Smooth muscle cell (in vitro differentiated cells): ENCODE measurements around the gene TNFAIP2. TPM values are rescaled to one million over a fixed set of nuclear protein-coding genes. Genes with fewer than 3 reads are reported as not detected.

ENCODE experiments used
- DNase-seq: peaks from one replicate; lab custom pipeline; 2025; ENCODE audit not compliant: unreplicated experiment; lab: John Stamatoyannopoulos, UW
- H2AFZ ChIP-seq: fragments of 200-600 bp; sonication (generic); 2 replicates; pipeline ENCODE4 v1.6.0; 2016; ENCODE audit warnings: antibody characterized with exemption, low read depth, mild to moderate bottlenecking
- H3F3A ChIP-seq: fragments of 200-600 bp; sonication (generic); 2 replicates; pipeline ENCODE4 v1.6.0; 2017; ENCODE audit warnings: antibody characterized with exemption, low read depth
- H3K27ac ChIP-seq: fragments of 200-600 bp; sonication (generic); 2 replicates; pipeline ENCODE4 v1.5.1; 2016; ENCODE audit warnings: low read depth, mild to moderate bottlenecking
- H3K27me3 ChIP-seq: fragments of 200-600 bp; sonication (generic); 2 replicates; pipeline ENCODE4 v1.6.1; 2016; ENCODE audit warnings: low read depth, mild to moderate bottlenecking
- H3K36me3 ChIP-seq: fragments of 200-600 bp; sonication (generic); 2 replicates; pipeline ENCODE4 v1.5.1; 2016; ENCODE audit warnings: low read depth
- H3K4me1 ChIP-seq: fragments of 200-600 bp; sonication (generic); 2 replicates; pipeline ENCODE4 v1.5.1; 2016; ENCODE audit warnings: low read depth
- H3K4me2 ChIP-seq: fragments of 200-600 bp; sonication (generic); 2 replicates; pipeline ENCODE4 v1.6.0; 2016; ENCODE audit warnings: mild to moderate bottlenecking
- H3K4me3 ChIP-seq: fragments of 200-600 bp; sonication (generic); 2 replicates; pipeline ENCODE4 v1.5.1; 2016; ENCODE audit warnings: mild to moderate bottlenecking
- H3K79me2 ChIP-seq: fragments of 200-600 bp; sonication (generic); 2 replicates; pipeline ENCODE4 v1.6.0; 2016; ENCODE audit warnings: low read depth, mild to moderate bottlenecking
- H3K9ac ChIP-seq: fragments of 200-600 bp; sonication (generic); 2 replicates; pipeline ENCODE4 v1.6.0; 2016; ENCODE audit warnings: low read depth
- H3K9me3 ChIP-seq: fragments of 200-600 bp; sonication (generic); replicated peaks from 2 replicates; pipeline ENCODE4 v1.5.1; 2016; ENCODE audit warnings: low read depth
- H4K20me1 ChIP-seq: fragments of 200-600 bp; sonication (generic); 2 replicates; pipeline ENCODE4 v1.6.0; 2016; ENCODE audit warnings: low read depth
- WGBS: methylation state at CpG from one replicate; pipeline ENCODE4 v1.1.7; 2016; ENCODE audit warnings: low lambda C conversion rate; 5-methylcytosine and 5-hydroxymethylcytosine counted together
- polyA plus RNA-seq: library from polyadenylated mRNA; unstranded; fragments of >200 nt; fragmentation: Nextera tagmentation; extraction: Ambion mirVana; gene quantifications from 2 replicates; pipeline ENCODE4 v1.2.1, GENCODE V29; 2016
- total RNA-seq: library from RNA; depleted of rRNA; stranded (reverse); fragments of >200 nt; gene quantifications from 2 replicates; pipeline ENCODE4 v1.2.3, GENCODE V29; 2014
- TF ChIP-seq, protein P1 (sequence below): fragments of 200-600 bp; sonication (generic); IDR thresholded peaks from 2 replicates; pipeline ENCODE4 v1.5.1; 2017; ENCODE audit warnings: borderline replicate concordance, mild to moderate bottlenecking, antibody characterized with exemption; ENCODE audit not compliant: insufficient read depth, poor library complexity, severe bottlenecking

Gene TNFAIP2
- total and polyA plus RNA-seq, 2 experiments from 2014 or later, result 35.7 to 76.5 TPM

DNA sequence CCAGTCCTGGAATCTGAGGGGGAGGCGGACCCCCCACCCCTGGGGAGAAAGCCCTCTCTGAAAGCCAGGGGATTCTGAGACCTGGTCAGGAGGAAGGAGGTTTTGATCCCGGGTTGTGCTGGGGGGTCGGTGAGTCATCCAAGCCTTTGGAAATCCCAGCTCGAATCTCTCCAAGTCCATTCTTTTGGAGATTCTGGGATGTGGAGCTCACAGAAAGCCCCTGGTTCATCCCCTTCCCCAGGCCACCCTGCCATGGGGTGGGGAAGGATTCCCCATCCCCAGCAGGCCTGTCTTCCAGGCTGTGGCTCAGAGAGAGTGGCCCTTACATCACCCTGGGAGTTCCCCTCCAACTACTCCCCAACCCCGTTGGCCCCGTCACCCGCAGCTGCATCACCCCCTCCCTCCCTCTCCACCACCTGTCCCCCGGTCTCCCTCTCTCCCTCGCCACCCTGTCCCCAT is 14.5 kb upstream of the TNFAIP2 start:
- Histone ChIP-seq H3K9ac (no peak overlapping the region), H3K79me2 (no peaks in the 10 kb centered on the region), H2AFZ (no peak overlapping the region), H3K9me3 (no peaks in the 10 kb centered on the region), H3K4me3 (no peak overlapping the region), H3K27ac (no peak overlapping the region), H4K20me1 (no peaks in the 10 kb centered on the region), H3K27me3 (peaks cover 10% of the 10 kb centered on the region), H3F3A (peaks cover 4% of the 10 kb centered on the region), H3K4me1 (peaks cover 23% of the 10 kb centered on the region), H3K36me3 (no peaks in the 10 kb centered on the region), H3K4me2 (no peak overlapping the region)
- no peak for DNase-seq
- TF ChIP-seq, protein P1, sequence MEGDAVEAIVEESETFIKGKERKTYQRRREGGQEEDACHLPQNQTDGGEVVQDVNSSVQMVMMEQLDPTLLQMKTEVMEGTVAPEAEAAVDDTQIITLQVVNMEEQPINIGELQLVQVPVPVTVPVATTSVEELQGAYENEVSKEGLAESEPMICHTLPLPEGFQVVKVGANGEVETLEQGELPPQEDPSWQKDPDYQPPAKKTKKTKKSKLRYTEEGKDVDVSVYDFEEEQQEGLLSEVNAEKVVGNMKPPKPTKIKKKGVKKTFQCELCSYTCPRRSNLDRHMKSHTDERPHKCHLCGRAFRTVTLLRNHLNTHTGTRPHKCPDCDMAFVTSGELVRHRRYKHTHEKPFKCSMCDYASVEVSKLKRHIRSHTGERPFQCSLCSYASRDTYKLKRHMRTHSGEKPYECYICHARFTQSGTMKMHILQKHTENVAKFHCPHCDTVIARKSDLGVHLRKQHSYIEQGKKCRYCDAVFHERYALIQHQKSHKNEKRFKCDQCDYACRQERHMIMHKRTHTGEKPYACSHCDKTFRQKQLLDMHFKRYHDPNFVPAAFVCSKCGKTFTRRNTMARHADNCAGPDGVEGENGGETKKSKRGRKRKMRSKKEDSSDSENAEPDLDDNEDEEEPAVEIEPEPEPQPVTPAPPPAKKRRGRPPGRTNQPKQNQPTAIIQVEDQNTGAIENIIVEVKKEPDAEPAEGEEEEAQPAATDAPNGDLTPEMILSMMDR, result no peak
- 38% methylated on average over 4 of the region's 9 CpGs for WGBS

DNA sequence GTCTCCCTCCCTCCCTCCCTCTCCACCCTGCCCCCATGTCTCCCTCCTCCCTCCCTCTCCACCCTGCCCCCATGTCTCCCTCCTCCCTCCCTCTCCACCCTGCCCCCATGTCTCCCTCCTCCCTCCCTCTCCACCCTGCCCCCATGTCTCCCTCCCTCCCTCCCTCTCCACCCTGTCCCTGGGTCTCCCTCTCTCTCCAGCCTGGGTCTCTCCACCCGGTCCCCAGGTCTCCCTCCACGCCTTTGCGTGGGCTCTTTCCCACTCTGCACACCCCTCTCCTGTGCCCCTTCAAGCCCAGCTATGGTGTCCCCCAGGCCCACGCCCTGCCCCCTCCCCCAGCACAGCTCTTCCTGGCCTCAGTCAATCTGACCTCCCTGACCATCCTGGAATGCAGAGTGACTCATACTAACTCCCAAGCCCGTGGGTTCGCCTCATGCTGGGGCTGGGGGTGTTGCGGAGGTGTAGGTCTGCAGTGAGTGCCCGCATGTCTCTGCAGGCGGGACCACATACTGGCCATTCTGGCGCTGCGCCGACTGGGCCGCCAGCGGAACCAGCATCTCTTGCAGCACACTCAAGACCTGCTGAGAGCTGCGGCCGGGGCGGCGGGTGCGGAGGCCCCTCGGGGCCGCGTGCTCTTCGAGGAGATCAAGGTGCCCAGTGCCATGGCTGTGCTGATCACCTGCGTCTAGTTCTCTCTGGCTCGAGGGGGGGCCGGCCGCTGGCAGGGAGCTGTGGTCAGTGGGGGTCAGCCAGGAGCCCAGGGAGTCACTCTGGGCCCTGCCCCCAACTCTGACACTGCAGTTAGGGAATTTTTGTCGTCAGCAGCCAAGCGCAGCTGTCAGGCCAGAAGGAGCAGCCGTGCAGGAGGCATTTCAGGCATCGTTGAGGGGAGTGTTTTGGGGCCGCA is 13.5 kb upstream of the TNFAIP2 start:
- H3K27me3 ChIP-seq, result peaks cover under 1% of the 10 kb centered on the region
- H3K4me2 ChIP-seq, result peak overlapping the region; percentile 81
- peak overlapping the region; percentile 80 for H3K27ac ChIP-seq
- H3K9me3 ChIP-seq, result no peaks in the 10 kb centered on the region
- WGBS, result 5% methylated on average over 29 of the region's 32 CpGs
- no peak for DNase-seq
- no peak overlapping the region for H2AFZ ChIP-seq
- H3K4me1 ChIP-seq, result peaks cover 23% of the 10 kb centered on the region
- TF ChIP-seq, protein P1, result no peak
- no peaks in the 10 kb centered on the region for H3K79me2 ChIP-seq
- peak overlapping the region; percentile 67 for H3K9ac ChIP-seq
- H3K36me3 ChIP-seq, result no peaks in the 10 kb centered on the region
- H3F3A ChIP-seq, result peaks cover 4% of the 10 kb centered on the region
- peak overlapping the region; percentile 24 for H3K4me3 ChIP-seq
- H4K20me1 ChIP-seq, result no peaks in the 10 kb centered on the region

DNA sequence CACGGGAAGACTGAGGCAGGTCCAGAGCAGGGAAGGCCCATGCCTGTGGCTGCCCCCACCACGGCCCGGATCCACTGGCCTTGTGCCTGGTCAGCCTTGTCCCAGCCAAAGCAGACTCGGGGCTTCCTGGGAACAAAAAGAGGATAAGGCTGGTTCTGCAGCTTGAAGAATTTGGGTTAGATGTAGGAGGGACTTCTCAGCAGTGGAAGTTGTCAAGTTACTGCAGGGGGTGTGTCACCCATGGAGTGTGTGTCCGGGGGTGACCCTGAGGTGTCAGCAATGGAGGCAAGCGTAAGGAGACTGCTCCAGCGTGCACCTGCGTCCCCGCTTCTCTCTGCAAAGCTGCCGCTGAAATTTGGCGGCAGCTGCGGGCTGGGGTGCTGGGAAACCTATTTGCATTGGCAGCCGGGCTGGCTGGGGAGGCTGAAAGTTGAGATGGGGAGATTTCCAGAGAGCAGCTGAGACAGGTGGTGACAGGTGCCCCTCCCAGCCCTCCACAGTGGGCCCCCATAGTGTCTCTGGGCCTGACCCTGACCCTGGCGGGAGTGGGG is 12.5 kb upstream of the TNFAIP2 start:
- Histone ChIP-seq H4K20me1 (no peaks in the 10 kb centered on the region), H3K9ac (no peak overlapping the region), H3K4me1 (peaks cover 23% of the 10 kb centered on the region), H3K9me3 (no peaks in the 10 kb centered on the region), H3K4me2 (peak overlapping the region; percentile 81), H3K27ac (peak overlapping the region; percentile 80), H3K79me2 (no peaks in the 10 kb centered on the region), H3K27me3 (no peaks in the 10 kb centered on the region), H3K36me3 (no peaks in the 10 kb centered on the region), H3K4me3 (no peak overlapping the region), H3F3A (peaks cover 3% of the 10 kb centered on the region), H2AFZ (no peak overlapping the region)
- TF ChIP-seq, protein P1, result no peak
- 59% methylated on average over 14 of the region's 14 CpGs for WGBS
- no peak for DNase-seq
